Activated T-helper 17 cell treated with anti-CD3 and anti-CD28 coated beads, Interleukin-2, amount 50 U/mL, for 72 hours (primary cell): ENCODE data around the gene VWF. TPM values are rescaled to one million over a fixed set of nuclear protein-coding genes. Genes with fewer than 3 reads are reported as not detected.

Experiments
- ATAC-seq: fragments of 150-1000 bp; cut with Tn5 transposase; replicated peaks from 2 replicates; pipeline ENCODE4 v1.10.0; 2021; ENCODE audit warnings: mild to moderate bottlenecking, moderate library complexity
- H3K27ac Mint-ChIP-seq: one replicate; pipeline ENCODE4 v1.8.0; 2022; ENCODE audit warnings: mixed read lengths
- H3K27me3 Mint-ChIP-seq: one replicate; pipeline ENCODE4 v1.8.0; 2022; ENCODE audit warnings: mixed read lengths
- H3K36me3 Mint-ChIP-seq: one replicate; pipeline ENCODE4 v1.8.0; 2022; ENCODE audit warnings: low read depth, mild to moderate bottlenecking, mixed read lengths
- H3K4me1 Mint-ChIP-seq: one replicate; pipeline ENCODE4 v1.8.0; 2022; ENCODE audit warnings: mixed read lengths
- H3K4me3 Mint-ChIP-seq: one replicate; pipeline ENCODE4 v1.8.0; 2022; ENCODE audit warnings: mild to moderate bottlenecking, mixed read lengths
- H3K9me3 Mint-ChIP-seq: one replicate; pipeline ENCODE4 v1.8.0; 2022; ENCODE audit warnings: mixed read lengths
- total RNA-seq, 2 donors: library from RNA; stranded (reverse); gene quantifications; one replicate each; pipeline ENCODE4 v1.2.3, GENCODE V29; 2022

Gene VWF
- total RNA-seq, 2 donors from 2014 or later = 0.04 to 0.08 TPM

GRCh38 chr12:5923751-5924150 is 200.7 kb downstream of the VWF start:
- Mint-ChIP-seq H3K4me3 (no peak overlapping the region), H3K36me3 (no peaks in the 10 kb centered on the region)
- no peak for ATAC-seq

DNA sequence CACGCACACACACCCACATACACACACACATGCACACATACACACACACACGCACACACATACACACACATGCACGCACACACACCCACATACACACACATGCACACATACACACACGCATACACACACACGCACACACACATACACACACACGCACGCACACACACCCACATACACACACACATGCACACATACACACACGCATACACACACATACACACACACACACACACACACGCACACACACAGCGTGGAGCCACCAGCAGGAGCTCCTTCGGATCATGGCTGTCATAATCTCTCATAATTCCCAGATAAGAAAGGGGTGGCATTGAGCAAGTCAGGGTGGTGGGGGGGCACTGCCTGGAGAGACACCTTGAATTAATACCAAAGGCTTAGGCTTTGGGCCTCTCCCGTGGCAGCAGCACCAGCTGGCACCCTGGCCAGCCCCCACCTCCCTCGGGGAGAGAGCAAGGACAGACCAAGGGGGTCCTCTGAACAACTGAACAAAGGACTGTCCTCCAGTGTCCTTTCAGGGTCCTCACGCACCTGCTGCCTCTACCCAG is 201.3 kb downstream of the VWF start:
- no peak for ATAC-seq
- Mint-ChIP-seq H3K4me3 (no peak overlapping the region), H3K9me3 (no peaks in the 10 kb centered on the region), H3K27me3 (peaks cover 38% of the 10 kb centered on the region), H3K36me3 (no peaks in the 10 kb centered on the region), H3K27ac (no peak overlapping the region), H3K4me1 (no peaks in the 10 kb centered on the region)

More at GRCh38 chr12:5923751-5924150, 200.7 kb downstream of the VWF start:
- H3K27ac Mint-ChIP-seq = no peak overlapping the region
- peaks cover 40% of the 10 kb centered on the region for H3K27me3 Mint-ChIP-seq
- no peaks in the 10 kb centered on the region for H3K9me3 Mint-ChIP-seq
- no peaks in the 10 kb centered on the region for H3K4me1 Mint-ChIP-seq

DNA sequence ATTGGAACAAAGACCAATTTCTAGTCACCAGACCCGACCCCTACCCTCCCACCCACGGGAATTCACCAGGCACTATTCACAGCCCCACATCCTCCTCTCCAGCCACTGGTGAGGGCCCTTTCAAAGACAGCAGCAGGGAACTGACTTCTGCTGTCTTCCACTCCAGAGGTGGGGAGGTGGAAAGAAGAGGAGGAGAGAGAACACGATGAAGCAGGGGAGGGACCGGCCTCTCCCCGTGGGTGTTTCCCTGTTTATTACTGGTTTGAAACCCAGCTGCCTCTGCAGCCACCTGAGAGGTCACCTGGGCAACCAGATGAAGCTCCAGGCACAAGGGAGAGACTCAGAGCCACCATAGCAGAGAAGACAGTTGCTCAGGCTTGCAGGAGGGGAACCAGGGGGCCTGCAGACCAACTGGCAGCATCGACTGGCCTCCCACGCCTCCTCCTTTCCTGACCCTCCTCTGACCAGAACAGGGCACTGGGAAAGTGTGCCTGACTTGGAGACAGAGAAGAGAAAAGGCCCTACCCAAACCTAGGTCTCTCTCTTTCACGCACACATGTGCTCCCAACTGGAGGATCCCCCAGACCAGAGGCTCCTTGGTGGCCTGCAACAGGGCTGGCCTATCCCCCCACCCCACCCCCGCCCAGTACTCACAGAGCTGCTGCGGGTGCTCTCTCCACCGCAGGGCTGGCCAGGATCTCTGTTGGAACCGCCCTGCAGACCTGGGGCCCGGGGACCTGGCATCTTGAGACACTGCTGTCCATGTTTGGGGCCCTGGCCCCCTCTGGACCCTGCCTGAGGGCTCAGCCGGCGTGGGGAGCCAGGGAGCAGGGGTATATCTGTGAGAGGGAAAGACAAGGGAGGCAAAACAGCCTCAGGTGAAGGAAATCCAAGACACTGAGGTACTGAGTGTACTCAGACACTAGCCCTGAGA is 202.2 kb downstream of the VWF start:
- ATAC-seq = no peak
- Mint-ChIP-seq H3K27ac (no peak overlapping the region), H3K4me1 (no peaks in the 10 kb centered on the region), H3K4me3 (no peak overlapping the region), H3K27me3 (peaks cover 34% of the 10 kb centered on the region), H3K36me3 (no peaks in the 10 kb centered on the region), H3K9me3 (no peaks in the 10 kb centered on the region)

- H3K27ac Mint-ChIP-seq = no peak overlapping the region
- no peak overlapping the region for H3K4me3 Mint-ChIP-seq
- H3K9me3 Mint-ChIP-seq = no peaks in the 10 kb centered on the region
- ATAC-seq = no peak
- H3K4me1 Mint-ChIP-seq = no peaks in the 10 kb centered on the region
- H3K36me3 Mint-ChIP-seq = no peaks in the 10 kb centered on the region
- H3K27me3 Mint-ChIP-seq = peaks cover 30% of the 10 kb centered on the region
Observed at GRCh38 chr12:5921027-5921909, 203.2 kb downstream of the VWF start.

GRCh38 chr12:5916785-5917290 is 207.6 kb downstream of the VWF start:
- Mint-ChIP-seq H3K4me1 (no peaks in the 10 kb centered on the region), H3K36me3 (no peaks in the 10 kb centered on the region), H3K9me3 (no peaks in the 10 kb centered on the region), H3K27ac (no peak overlapping the region), H3K27me3 (peaks cover 18% of the 10 kb centered on the region), H3K4me3 (no peak overlapping the region)
- ATAC-seq = no peak

DNA sequence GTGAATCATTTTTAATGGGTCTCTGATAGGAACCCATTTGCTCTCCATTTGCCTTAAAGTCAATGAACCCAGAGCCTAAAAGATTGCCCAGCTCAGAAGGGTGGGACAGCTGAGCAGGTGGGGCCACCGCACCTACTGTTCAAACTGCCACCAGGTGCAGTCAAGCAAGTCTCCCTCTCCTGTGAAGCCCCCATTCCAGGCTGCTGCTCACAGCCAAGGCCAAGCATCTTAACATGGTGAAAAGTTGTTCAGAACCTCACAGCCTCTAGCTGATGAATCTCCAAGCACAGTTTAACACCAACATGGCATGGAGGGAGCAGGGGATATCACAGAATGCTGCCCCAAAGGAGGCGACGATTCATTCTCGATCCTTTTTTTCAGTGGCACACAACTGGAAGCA is 209.0 kb downstream of the VWF start:
- Mint-ChIP-seq H3K4me1 (no peaks in the 10 kb centered on the region), H3K36me3 (no peaks in the 10 kb centered on the region), H3K4me3 (no peak overlapping the region), H3K27ac (no peak overlapping the region), H3K9me3 (no peaks in the 10 kb centered on the region), H3K27me3 (peaks cover 15% of the 10 kb centered on the region)
- no peak for ATAC-seq

GRCh38 chr12:5914387-5915149 is 209.9 kb downstream of the VWF start:
- no peaks in the 10 kb centered on the region for H3K36me3 Mint-ChIP-seq
- no peaks in the 10 kb centered on the region for H3K4me1 Mint-ChIP-seq
- H3K27ac Mint-ChIP-seq = no peak overlapping the region
- H3K4me3 Mint-ChIP-seq = no peak overlapping the region
- no peaks in the 10 kb centered on the region for H3K9me3 Mint-ChIP-seq
- no peak for ATAC-seq
- H3K27me3 Mint-ChIP-seq = peaks cover 13% of the 10 kb centered on the region

- Mint-ChIP-seq H3K4me3 (no peak overlapping the region), H3K9me3 (no peaks in the 10 kb centered on the region), H3K27ac (no peak overlapping the region), H3K27me3 (peaks cover 13% of the 10 kb centered on the region), H3K4me1 (no peaks in the 10 kb centered on the region), H3K36me3 (no peaks in the 10 kb centered on the region)
- no peak for ATAC-seq
Observed at GRCh38 chr12:5913387-5913786, 211.1 kb downstream of the VWF start.

DNA sequence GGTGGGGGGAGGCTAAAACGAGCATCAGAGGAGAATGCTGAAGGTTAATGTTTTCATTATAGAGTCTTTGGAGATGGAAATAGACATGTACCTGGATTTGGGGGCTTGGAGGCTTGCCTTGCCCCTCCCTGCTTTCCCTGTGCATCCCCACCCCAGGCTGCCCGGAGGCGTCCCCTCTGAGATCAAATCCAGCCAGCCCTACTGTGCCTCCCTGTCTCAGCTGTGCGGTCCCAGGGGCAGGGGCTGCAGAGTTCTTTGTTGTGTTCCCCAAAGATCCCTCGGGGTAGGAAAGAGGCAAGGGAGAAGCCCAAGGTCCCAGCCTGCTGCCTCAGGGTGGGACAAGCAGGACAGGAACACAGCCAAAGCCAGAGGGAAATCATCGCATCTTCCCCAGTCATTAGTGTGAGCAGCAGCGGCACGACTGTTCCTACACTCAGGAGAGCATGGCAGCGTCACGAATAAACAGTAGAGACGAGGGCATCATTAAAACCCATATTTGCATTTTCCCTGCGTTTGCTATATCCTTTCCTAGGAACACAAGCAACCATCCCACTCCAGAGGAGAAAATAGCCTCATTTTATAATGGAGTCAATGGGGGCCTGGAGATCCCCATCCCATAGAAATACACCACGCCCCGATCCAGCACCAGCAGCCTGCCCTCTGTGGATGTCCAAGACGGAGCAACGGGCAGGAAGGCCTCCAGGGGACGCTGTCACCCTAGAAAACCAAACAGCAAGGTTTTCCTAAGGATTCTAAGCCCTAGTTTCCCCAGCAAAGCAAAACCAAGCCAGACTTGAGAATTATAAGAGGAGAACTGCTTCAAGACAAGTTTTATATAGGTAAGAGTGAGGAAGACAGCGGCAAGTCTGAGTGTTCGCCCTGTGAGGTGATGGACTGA is 211.8 kb downstream of the VWF start:
- ATAC-seq = no peak
- peaks cover 13% of the 10 kb centered on the region for H3K27me3 Mint-ChIP-seq
- H3K4me1 Mint-ChIP-seq = no peaks in the 10 kb centered on the region
- no peaks in the 10 kb centered on the region for H3K36me3 Mint-ChIP-seq
- H3K4me3 Mint-ChIP-seq = no peak overlapping the region
- no peak overlapping the region for H3K27ac Mint-ChIP-seq
- no peaks in the 10 kb centered on the region for H3K9me3 Mint-ChIP-seq

GRCh38 chr12:5912011-5912410 is 212.5 kb downstream of the VWF start:
- ATAC-seq = no peak

GRCh38 chr12:5910790-5911548 is 213.5 kb downstream of the VWF start:
- no peak for ATAC-seq
- Mint-ChIP-seq H3K27me3 (peaks cover 13% of the 10 kb centered on the region), H3K4me1 (no peaks in the 10 kb centered on the region), H3K9me3 (no peaks in the 10 kb centered on the region), H3K4me3 (no peak overlapping the region), H3K27ac (no peak overlapping the region), H3K36me3 (no peaks in the 10 kb centered on the region)

More at GRCh38 chr12:5912011-5912410, 212.5 kb downstream of the VWF start:
- Mint-ChIP-seq H3K27ac (no peak overlapping the region), H3K27me3 (peaks cover 13% of the 10 kb centered on the region), H3K9me3 (no peaks in the 10 kb centered on the region), H3K4me1 (no peaks in the 10 kb centered on the region), H3K36me3 (no peaks in the 10 kb centered on the region), H3K4me3 (no peak overlapping the region)

DNA sequence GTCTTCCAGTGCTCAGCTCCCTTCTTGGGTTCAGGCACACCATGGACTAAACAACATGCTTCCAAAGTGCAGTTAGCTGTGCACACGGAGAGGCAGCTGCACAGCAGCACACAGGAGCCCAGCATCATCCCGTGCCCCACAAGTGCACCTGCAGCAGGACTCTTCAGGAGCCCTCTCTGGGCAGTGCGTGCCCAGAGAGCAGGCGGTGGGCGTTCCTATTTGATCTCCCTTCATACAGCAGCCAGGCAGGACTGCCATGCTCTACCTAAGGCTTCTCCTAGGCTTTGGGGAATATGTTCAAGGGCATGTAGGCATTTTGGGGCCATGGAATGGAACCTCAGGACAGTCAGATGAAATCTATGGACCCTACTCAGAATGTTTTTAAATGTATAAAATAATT is 214.9 kb downstream of the VWF start:
- no peaks in the 10 kb centered on the region for H3K36me3 Mint-ChIP-seq
- H3K27me3 Mint-ChIP-seq = peaks cover 14% of the 10 kb centered on the region
- H3K9me3 Mint-ChIP-seq = no peaks in the 10 kb centered on the region
- no peak for ATAC-seq
- no peak overlapping the region for H3K27ac Mint-ChIP-seq
- H3K4me1 Mint-ChIP-seq = no peaks in the 10 kb centered on the region
- no peak overlapping the region for H3K4me3 Mint-ChIP-seq
